Stimulated activated CD8-positive, alpha-beta memory T cell treated with anti-CD3 and anti-CD28 coated beads, Interleukin-7, amount 100 ng/mL, for 1 hour (primary cell): ENCODE data around the gene PTGDR2.

ENCODE experiments used
- DNase-seq, 2 donors: peaks; one replicate each; pipeline ENCODE4 v3.0.0-alpha.2; 2020; ENCODE audit warnings: low read depth in 2 of 2

PTGDR2 gene

DNA sequence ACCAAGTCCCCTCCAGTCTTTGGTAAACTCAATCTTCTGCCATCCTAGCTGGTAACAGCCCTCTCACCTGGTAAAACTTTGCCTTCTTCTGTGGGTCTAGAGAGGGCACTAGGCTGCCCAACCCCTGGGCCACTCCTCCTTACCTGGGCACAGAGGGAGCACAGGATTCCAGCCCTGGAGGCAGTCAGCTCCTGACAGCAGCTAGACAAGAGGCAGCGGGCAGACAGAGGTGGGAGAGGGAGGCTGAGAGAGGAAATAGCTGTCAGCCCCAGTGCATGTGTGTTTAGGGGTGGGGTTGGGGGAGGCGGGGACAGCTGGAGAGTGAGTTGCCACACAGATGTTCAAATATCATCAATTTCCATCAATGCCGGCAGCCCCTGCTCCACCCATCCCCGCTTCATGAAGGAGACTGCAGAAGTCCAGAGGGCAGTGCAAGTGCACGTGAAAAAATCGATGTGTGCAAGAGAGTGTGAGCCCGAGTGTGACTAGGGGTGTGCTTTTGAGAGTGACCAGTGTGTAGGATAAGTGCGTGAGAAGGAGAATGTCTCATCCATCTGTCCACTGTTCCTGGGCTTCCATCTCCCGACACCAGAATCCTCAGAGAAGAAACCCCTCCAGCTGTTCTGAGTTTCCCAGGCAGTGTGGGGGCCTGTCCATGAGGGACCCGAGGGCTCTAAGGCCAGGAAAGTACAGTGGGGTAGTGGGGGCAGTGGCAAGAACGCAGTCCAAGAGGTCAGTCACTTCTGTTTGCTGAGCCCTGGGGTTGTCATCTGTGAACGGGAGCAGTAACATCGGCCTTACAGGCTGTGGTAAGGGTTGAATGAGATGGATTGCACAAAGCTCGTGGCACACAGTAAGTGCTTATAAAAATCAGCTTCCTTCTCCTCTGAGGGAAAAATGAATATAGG, at the start of gene PTGDR2:
PTGDR2 (minus strand) TSS at position 225 of the 908 bp plus-strand sequence. CDS start 2,228 bp downstream, outside the sequence.
- DNase-seq, result no peak

DNA sequence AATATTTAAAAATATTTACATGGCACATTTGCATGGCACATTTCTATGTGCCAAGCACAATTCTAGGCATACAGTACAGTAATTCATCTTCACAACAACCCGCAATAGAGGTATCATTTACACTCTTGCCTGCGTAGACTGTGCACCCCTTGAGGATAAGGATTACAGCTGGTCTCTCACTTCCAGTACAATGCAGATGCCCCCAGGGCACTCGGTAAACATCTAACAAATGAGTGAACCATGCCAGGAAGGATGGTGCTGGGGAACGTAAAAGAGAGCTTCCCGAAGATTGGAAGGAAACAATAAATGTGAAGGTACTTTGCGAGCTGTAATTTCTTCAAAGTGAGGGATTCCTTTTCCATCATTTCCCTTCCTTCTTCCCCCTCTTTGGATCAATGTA, 49.3 kb upstream of the PTGDR2 start:
- DNase-seq, result no peak

- no peak for DNase-seq
These were observed 46.9 kb upstream of the PTGDR2 start for GRCh38 chr11:60902625-60903024.

- DNase-seq, result no peak
These were observed 45.1 kb upstream of the PTGDR2 start for GRCh38 chr11:60900673-60901404.

GRCh38 chr11:60899977-60900376, 44.2 kb upstream of the PTGDR2 start:
- no peak for DNase-seq

DNA sequence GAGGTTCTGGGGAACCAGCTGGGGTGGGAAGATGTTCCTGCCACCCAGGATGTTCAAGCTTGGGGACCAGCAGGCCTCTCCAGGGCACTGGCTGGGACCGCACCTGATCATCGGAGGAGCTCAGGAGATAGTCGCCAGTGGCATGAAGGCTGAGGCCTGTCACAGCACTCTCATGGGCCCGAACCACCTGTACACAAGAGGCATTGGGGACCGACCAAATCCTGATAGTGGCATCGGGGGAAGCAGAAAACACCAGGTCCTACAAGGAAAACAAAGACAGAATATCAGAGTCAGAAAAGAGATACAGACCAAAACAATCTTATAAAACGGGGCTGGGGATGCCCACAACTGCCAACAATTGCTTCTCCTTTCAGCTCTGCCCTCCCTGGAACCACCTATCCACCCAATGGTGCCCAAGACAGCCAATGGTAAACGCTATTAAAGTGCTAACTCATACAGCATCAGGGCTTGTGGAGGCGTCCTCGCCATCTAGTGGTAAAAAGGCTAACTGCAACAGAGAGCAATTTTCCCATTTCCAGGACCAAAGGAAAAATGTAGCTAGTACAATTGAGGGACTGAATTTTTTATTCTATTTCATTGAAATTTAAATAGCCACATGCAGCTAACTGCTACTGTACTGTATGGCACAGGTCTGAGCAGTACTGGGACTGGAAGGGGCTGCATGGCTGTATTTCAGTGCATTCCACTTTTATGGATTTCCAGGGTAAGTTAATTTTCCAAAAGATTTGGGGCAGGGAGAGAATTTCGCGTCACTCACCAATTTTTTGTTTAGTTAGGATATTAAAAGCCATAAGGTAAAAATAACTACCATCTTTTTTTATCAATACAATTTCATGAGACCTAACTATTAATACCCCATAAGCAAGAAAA, 43.5 kb upstream of the PTGDR2 start:
- DNase-seq, result no peak

DNA sequence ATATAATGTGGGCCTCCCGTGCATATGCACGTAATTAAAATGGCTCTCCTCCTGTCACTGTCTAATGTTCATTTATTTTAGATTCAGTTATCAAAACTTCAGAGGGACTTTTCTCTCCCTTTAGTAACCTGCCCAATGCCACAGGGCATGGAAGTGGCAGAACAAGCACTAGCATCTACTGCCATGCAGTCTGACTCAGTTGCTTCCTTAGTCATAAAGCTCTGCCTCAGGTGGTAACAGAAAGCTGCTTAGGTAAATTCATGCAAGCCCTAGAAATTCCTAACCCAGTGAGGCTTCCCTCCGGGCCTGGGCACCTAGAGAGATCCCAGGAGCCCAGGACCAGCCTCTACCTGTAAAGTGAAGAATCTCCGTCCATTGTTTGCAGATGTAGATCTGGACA, 41.7 kb upstream of the PTGDR2 start:
- DNase-seq, result no peak

GRCh38 chr11:60895687-60896086, 39.9 kb upstream of the PTGDR2 start:
- no peak for DNase-seq

DNA sequence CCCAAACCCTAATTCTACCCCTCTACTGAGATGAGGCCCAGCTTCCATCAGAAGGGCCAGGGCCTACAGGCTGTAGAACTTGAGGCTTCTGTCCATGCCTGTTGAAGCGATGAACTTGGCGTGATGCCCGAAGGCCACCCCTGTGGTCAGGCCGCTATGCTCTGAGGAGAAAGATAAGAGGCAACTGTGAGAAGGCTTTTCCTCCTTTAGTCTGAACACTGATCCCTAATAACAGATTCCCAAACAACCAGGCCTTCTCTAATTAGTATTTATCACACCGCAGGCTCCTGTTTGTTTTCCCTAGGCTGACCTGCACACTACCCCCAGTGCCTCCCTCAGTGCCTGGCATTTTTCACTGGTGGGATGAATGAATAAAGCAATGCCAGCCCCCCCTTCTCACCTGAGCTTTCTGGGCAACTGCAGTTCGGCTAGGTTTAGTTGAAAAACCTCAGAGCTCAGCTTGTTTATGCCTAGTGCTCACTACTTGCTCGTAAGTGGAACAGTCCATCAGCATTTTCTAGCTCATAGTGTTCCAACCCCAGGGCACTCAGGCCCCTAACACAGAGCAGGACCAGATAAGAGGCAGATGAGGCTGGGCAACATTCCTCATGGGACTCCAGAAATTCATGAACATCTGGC, 35.5 kb upstream of the PTGDR2 start:
- DNase-seq, result no peak

- DNase-seq, result no peak
These were observed 34.9 kb upstream of the PTGDR2 start for GRCh38 chr11:60890696-60891095.

DNA sequence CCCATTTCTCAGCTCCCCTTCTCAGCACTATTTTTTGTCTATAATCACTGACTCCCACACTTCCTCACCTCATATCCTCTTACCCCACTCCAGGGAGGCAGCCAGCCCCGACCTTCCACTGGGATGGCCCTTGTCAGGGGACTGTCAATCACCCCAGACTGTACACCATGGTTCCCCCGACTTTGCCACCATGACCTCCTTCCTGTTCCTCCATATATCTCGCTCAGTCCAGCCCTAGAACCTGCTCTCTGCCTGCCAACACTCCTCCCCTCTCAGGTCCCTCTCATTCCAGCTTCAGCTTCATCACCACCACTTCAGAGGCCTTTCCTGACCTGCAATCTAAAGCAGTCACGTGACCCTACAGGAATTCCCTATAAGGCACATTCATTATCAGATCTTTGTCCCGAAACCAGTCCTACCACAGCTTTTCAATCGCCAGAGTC, 34.1 kb upstream of the PTGDR2 start:
- DNase-seq, result no peak

DNA sequence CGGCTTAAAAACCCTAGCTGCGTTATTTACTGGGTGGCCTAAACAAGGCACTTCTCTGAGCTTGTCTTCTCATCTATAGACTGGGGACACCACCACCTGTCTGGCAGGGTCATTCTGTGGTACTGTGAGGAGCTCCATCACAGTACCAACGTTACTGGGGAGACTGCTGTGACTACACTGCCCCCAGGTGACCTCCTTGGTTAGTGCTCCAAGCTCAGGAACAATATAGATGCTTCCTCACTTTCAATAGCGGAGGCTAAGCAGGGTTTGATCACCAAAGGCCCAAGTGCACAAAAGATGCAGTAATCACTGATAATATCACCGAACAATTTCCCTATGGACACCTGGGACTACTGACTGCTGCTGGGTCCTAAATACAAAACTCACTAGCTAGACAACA, 31.8 kb upstream of the PTGDR2 start:
- peak in 1 of 2 donors; percentile 28 for DNase-seq

DNA sequence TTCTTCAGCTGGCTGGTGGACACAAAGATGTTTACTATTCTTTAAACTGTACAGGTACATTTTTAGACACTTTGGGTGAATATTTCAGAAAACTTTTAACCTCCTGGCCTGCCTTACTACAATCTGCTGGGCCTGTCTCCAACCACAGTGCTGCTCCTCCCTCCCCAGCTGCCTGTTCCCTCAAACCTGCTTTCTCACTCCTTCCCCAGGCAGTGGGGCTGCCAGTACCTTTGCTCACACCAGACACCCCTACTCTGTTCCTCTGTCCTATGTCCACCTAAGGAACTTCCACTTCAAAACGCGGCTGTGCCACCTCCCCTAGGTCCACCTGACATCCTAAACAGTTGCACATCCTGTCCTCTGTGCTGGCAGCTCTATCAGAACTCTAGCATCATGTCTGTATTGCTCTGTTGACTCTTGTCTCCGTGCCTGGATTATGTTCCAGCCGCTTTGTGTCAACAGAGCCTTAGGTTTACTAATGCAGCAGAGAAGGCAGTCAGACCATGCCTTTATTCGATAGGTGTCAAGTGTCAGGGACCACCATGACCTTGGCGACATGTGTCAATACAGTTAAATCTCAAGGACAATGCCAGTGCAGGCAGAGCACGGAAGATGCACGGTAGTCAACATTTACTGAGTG, 25.0 kb upstream of the PTGDR2 start:
- no peak for DNase-seq

- DNase-seq, result no peak
These were observed 24.3 kb upstream of the PTGDR2 start for GRCh38 chr11:60879971-60880588.

DNA sequence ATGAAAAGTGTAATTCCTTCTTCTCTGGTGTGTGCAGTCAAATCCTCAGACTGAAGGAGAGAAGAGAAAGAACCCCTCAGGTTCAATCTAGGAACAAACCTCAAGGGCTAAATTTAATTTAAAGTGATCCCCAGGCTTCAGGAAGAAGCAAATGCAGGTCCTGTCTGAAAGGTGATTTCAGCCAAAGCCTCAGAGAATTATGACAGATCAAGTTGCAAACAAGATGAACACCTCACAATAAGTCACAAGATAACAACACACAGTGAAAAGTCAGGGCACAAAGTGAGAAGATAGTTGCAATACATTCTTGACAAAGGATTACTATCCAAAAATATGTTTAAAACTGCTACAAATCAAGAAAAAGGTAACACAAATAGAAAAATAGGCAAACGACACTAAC, 23.4 kb upstream of the PTGDR2 start:
- no peak for DNase-seq

DNA sequence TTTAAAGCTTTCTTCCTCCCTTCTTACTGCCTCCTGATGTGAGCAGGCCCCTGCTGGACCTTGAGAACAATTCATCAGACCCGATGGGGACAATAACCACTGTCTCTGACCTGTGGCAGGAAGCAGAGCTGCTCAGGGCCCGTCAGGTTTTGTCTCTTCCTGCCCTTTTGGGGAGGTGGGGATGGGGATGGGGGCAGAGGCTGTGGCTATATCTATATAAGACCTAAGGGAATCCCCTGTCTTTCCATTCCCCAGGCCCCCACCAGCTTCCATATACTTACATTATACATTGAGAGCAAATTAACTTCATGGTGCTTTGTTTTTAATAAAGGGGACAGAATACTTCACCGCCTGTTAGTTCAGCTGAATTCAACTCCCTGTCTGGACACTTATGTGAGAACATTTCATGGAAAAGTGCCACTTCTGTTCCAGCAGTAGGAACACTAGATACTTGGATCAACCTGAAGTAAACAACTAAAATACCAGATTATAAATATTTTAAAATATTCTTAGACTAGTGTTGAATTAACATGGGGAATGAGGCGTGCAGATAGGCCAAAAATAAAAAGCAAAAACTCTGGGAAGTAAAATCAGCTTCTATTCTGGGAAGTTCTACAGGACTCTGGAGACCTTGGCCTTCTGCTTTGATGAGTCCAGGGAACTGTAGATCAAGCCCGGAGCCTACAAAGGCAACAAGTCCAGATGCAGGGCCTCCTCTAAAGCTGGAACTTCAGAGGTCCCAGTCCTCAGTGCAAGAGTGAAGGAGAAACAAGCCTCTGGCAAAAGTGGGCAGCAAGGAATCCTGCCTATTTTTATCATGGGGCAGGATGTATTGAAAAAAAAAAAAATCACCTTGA, 22.7 kb upstream of the PTGDR2 start:
- no peak for DNase-seq

DNA sequence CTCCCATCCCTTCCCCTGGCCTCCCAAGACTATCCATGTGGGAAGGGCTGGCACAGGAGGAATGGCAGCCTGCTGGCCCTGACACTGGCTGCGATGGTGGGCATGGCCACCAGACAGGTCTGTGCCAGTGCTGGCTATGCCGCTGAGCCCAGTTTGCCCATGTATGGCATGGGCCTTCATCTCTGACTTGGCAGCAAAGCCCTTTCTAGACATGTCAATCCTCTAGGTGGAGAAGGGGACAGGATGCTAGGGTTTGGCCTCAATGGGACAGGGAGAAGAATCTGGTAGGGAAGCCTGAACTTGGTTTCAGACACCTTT, 20.4 kb upstream of the PTGDR2 start:
- DNase-seq, result no peak

DNA sequence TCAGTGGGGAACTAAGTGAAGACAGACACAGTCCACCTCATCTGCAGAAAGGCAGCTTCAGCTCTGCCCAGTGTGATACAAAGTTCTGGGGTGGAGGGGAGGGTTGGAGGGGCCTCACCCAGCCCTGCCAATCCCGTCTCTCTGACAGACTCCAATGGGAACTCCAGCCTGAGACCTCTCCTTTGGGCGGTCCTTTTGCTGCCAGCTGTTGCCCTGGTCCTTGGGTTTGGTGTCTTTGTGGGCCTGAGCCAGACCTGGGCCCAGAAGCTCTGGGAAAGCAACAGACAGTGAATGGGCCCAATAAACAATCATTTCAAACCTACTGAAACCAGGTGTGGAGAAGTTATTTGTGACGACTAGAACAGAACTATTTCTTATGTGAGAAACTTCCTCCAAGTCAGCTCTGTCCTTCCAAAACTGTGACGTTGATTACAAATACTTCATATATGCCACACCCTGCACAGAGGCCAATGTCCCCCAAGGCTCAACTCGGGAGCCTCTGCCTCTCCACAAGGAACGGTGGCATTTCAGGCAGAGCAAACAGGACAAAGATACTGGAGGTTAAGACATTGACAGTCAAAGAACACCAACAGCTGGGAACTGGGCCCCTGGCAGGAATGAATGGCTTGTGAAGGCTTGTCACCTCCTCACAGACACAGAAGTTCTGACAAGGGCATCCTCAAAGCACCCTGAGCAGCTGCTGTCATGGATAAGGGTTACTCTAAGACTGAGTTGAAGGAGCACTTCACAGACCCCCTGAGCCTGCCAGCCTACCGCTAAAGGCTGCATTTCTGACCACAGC, 19.8 kb upstream of the PTGDR2 start:
- no peak for DNase-seq
